Esophagus squamous epithelium (tissue), 4 donors: ENCODE measurements around the gene GRIK4.

Experiments used
- POLR2A ChIP-seq, 4 donors: fragments of 450-650 bp; IDR thresholded peaks; one replicate each; pipeline ENCODE4 v1.6.1; 2017; ENCODE audit warnings: antibody characterized with exemption in 4 of 4, mild to moderate bottlenecking in 4 of 4, moderate library complexity in 3 of 4
- TF ChIP-seq, protein P1 (sequence below), 6 experiments: fragments of 450-650 bp in 4 of 6; fragments of 200-600 bp in 2 of 6; sonication (generic) in 2 of 6; IDR thresholded peaks; one replicate each; pipeline ENCODE4 v1.5.1; 2016 to 2019; ENCODE audit warnings: antibody characterized with exemption in 6 of 6, mild to moderate bottlenecking in 4 of 6, moderate library complexity in 4 of 6

GRCh38 chr11:120558744-120559431 is 47.3 kb downstream of the GRIK4 start:
- TF ChIP-seq, protein P1, sequence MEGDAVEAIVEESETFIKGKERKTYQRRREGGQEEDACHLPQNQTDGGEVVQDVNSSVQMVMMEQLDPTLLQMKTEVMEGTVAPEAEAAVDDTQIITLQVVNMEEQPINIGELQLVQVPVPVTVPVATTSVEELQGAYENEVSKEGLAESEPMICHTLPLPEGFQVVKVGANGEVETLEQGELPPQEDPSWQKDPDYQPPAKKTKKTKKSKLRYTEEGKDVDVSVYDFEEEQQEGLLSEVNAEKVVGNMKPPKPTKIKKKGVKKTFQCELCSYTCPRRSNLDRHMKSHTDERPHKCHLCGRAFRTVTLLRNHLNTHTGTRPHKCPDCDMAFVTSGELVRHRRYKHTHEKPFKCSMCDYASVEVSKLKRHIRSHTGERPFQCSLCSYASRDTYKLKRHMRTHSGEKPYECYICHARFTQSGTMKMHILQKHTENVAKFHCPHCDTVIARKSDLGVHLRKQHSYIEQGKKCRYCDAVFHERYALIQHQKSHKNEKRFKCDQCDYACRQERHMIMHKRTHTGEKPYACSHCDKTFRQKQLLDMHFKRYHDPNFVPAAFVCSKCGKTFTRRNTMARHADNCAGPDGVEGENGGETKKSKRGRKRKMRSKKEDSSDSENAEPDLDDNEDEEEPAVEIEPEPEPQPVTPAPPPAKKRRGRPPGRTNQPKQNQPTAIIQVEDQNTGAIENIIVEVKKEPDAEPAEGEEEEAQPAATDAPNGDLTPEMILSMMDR (IDR thresholded peaks at IDR 0.05): no peak
- no peak for TF ChIP-seq POLR2A (IDR thresholded peaks at IDR 0.05)
